HL-60 (cell line): Measurements from ENCODE around the gene PACSIN3.
"Not testable (repeated sequence)": the region's sequence is repeated elsewhere in the genome, so short reads cannot be mapped to it uniquely, and the experiment has no call there.

ENCODE experiments used
- DNase-seq, 2 experiments: peaks; one replicate each; pipeline ENCODE4 v3.0.0-alpha.2; 2010 to 2020; ENCODE audit warnings: low read depth in 1 of 2, low spot score in 1 of 2
- H3K27ac ChIP-seq: fragments of 250-450 bp; sonication (Bioruptor Pico); replicated peaks from 2 replicates; pipeline ENCODE4 v1.5.1; 2020; ENCODE audit warnings: mild to moderate bottlenecking, moderate library complexity
- H3K27me3 ChIP-seq: fragments of 250-450 bp; sonication (Bioruptor Pico); 2 replicates; pipeline ENCODE4 v1.5.1; 2021; ENCODE audit warnings: mild to moderate bottlenecking, moderate library complexity; ENCODE audit not compliant: insufficient read depth, poor library complexity, severe bottlenecking
- H3K4me3 ChIP-seq: replicated peaks from 2 replicates; pipeline ENCODE4 v1.5.1; 2011; ENCODE audit warnings: mild to moderate bottlenecking, control low read depth, low read length; ENCODE audit not compliant: insufficient read depth
- CTCF ChIP-seq: IDR thresholded peaks from one replicate; pipeline ENCODE4 v1.5.1; 2011; ENCODE audit warnings: low read length, control low read depth, inconsistent platforms; ENCODE audit not compliant: insufficient read depth
- GABPA ChIP-seq: IDR thresholded peaks from 2 replicates; pipeline ENCODE4 v1.6.1; 2012; ENCODE audit warnings: low read depth
- POLR2AphosphoS5 ChIP-seq: IDR thresholded peaks from 2 replicates; pipeline ENCODE4 v1.6.1; 2012; ENCODE audit warnings: low read depth
- REST ChIP-seq: IDR thresholded peaks from 2 replicates; pipeline ENCODE4 v1.6.1; 2012; ENCODE audit warnings: low read depth; ENCODE audit not compliant: insufficient replicate concordance
- SPI1 ChIP-seq: IDR thresholded peaks from 2 replicates; pipeline ENCODE4 v1.6.1; 2012; ENCODE audit warnings: low read depth, mild to moderate bottlenecking, borderline replicate concordance

PACSIN3 gene

GRCh38 chr11:47202576-47202975, 16.3 kb upstream of the PACSIN3 start:
- Histone ChIP-seq H3K27ac (no peak overlapping the region), H3K4me3 (no peak overlapping the region), H3K27me3 (no peaks in the 10 kb centered on the region)
- TF ChIP-seq GABPA (no peak), REST (no peak), POLR2AphosphoS5 (no peak), SPI1 (no peak), CTCF (no peak)
- DNase-seq: no peak

- TF ChIP-seq POLR2AphosphoS5 (no peak), CTCF (no peak), GABPA (no peak), REST (no peak), SPI1 (no peak)
- no peak overlapping the region for H3K27ac ChIP-seq
- H3K27me3 ChIP-seq: no peaks in the 10 kb centered on the region
- no peak for DNase-seq
- no peak overlapping the region for H3K4me3 ChIP-seq
These were observed 14.8 kb upstream of the PACSIN3 start for GRCh38 chr11:47201015-47201414.

GRCh38 chr11:47198161-47198560, 11.9 kb upstream of the PACSIN3 start:
- H3K4me3 ChIP-seq, H3K27me3 ChIP-seq, H3K27ac ChIP-seq, DNase-seq: not testable (repeated sequence)

GRCh38 chr11:47192111-47192510, 5.9 kb upstream of the PACSIN3 start:
- DNase-seq: no peak
- H3K27me3 ChIP-seq: peaks cover 18% of the 10 kb centered on the region

More at GRCh38 chr11:47192111-47192510, 5.9 kb upstream of the PACSIN3 start:
- no peak for TF ChIP-seq SPI1
- TF ChIP-seq GABPA: no peak
- TF ChIP-seq REST: no peak
- no peak for TF ChIP-seq POLR2AphosphoS5
- TF ChIP-seq CTCF: no peak
- Histone ChIP-seq H3K27ac (no peak overlapping the region), H3K4me3 (no peak overlapping the region)
